Activated T-cell treated with anti-CD3 and anti-CD28 coated beads, Interleukin-2, amount 50 U/mL, for 24 hours (primary cell): ENCODE data around the gene NECTIN2.
"Not testable (repeated sequence)": the region's sequence is repeated elsewhere in the genome, so short reads cannot be mapped to it uniquely, and the experiment has no call there.

ENCODE experiments used
- DNase-seq: peaks from one replicate; pipeline ENCODE4 v3.0.0-alpha.2; 2020
- H3K27ac Mint-ChIP-seq: 2 replicates; pipeline ENCODE4 v1.8.0; 2020; ENCODE audit warnings: mild to moderate bottlenecking, mixed read lengths
- H3K27me3 Mint-ChIP-seq: 2 replicates; pipeline ENCODE4 v1.8.0; 2020; ENCODE audit warnings: mixed read lengths
- H3K36me3 Mint-ChIP-seq: 2 replicates; pipeline ENCODE4 v1.8.0; 2020; ENCODE audit warnings: low read depth, mixed read lengths
- H3K4me1 Mint-ChIP-seq: 2 replicates; pipeline ENCODE4 v1.8.0; 2020; ENCODE audit warnings: low read depth, mixed read lengths
- H3K4me3 Mint-ChIP-seq: 2 replicates; pipeline ENCODE4 v1.8.0; 2020; ENCODE audit warnings: mild to moderate bottlenecking, moderate library complexity, mixed read lengths
- H3K9me3 Mint-ChIP-seq: 2 replicates; pipeline ENCODE4 v1.8.0; 2020; ENCODE audit warnings: mixed read lengths

NECTIN2 gene

GRCh38 chr19:44914433-44915206, 68.5 kb downstream of the NECTIN2 start, which contains the start of gene APOC1:
TSS of gene APOC1 (plus strand) at chr19:44914608. CDS start at chr19:44914892, 284 bp downstream.
- peak within 1 kb of the TSS; percentile 95 for H3K27ac Mint-ChIP-seq
- H3K27me3 Mint-ChIP-seq = peaks cover 35% of the 10 kb centered on the region
- DNase-seq = peak; percentile 86

GRCh38 chr19:44924243-44924725, 78.2 kb downstream of the NECTIN2 start:
- no peaks in the 10 kb centered on the region for H3K9me3 Mint-ChIP-seq
- no peak overlapping the region for H3K4me3 Mint-ChIP-seq
- H3K27ac Mint-ChIP-seq = no peak overlapping the region
- no peaks in the 10 kb centered on the region for H3K36me3 Mint-ChIP-seq
- H3K27me3 Mint-ChIP-seq = peaks cover 27% of the 10 kb centered on the region
- peaks cover 5% of the 10 kb centered on the region for H3K4me1 Mint-ChIP-seq
- no peak for DNase-seq

More at GRCh38 chr19:44914433-44915206, 68.5 kb downstream of the NECTIN2 start, which contains the start of gene APOC1:
- not testable (repeated sequence) for H3K9me3 Mint-ChIP-seq, H3K36me3 Mint-ChIP-seq
- peaks cover 10% of the 10 kb centered on the region for H3K4me1 Mint-ChIP-seq
- H3K4me3 Mint-ChIP-seq = peak within 1 kb of the TSS; percentile 89

GRCh38 chr19:44925114-44925891, 79.2 kb downstream of the NECTIN2 start:
- H3K4me3 Mint-ChIP-seq = no peak overlapping the region
- H3K9me3 Mint-ChIP-seq = no peaks in the 10 kb centered on the region
- H3K27me3 Mint-ChIP-seq = peaks cover 27% of the 10 kb centered on the region
- peaks cover 5% of the 10 kb centered on the region for H3K4me1 Mint-ChIP-seq
- DNase-seq = no peak
- no peak overlapping the region for H3K27ac Mint-ChIP-seq
- H3K36me3 Mint-ChIP-seq = no peaks in the 10 kb centered on the region

GRCh38 chr19:44926245-44927077, 80.4 kb downstream of the NECTIN2 start:
- H3K9me3 Mint-ChIP-seq, H3K27ac Mint-ChIP-seq, DNase-seq, H3K4me1 Mint-ChIP-seq, H3K36me3 Mint-ChIP-seq: not testable (repeated sequence)
- peaks cover 27% of the 10 kb centered on the region for H3K27me3 Mint-ChIP-seq
- peak overlapping the region; percentile 38 for H3K4me3 Mint-ChIP-seq

- H3K4me1 Mint-ChIP-seq = peaks cover 5% of the 10 kb centered on the region
- H3K36me3 Mint-ChIP-seq = no peaks in the 10 kb centered on the region
- no peak overlapping the region for H3K27ac Mint-ChIP-seq
- H3K9me3 Mint-ChIP-seq = no peaks in the 10 kb centered on the region
- no peak overlapping the region for H3K4me3 Mint-ChIP-seq
- peaks cover 27% of the 10 kb centered on the region for H3K27me3 Mint-ChIP-seq
- DNase-seq = no peak
These were observed 81.6 kb downstream of the NECTIN2 start for GRCh38 chr19:44927746-44928145.

GRCh38 chr19:44930088-44930487, 84.0 kb downstream of the NECTIN2 start:
- H3K4me1 Mint-ChIP-seq = peaks cover 5% of the 10 kb centered on the region

GRCh38 chr19:44931541-44931940, 85.4 kb downstream of the NECTIN2 start:
- Mint-ChIP-seq H3K27ac (no peak overlapping the region), H3K27me3 (peaks cover 11% of the 10 kb centered on the region), H3K4me1 (peaks cover 5% of the 10 kb centered on the region), H3K9me3 (no peaks in the 10 kb centered on the region), H3K4me3 (no peak overlapping the region), H3K36me3 (no peaks in the 10 kb centered on the region)
- no peak for DNase-seq

More at GRCh38 chr19:44930088-44930487, 84.0 kb downstream of the NECTIN2 start:
- Mint-ChIP-seq H3K4me3 (no peak overlapping the region), H3K36me3 (no peaks in the 10 kb centered on the region), H3K27me3 (peaks cover 26% of the 10 kb centered on the region), H3K9me3 (no peaks in the 10 kb centered on the region), H3K27ac (no peak overlapping the region)
- DNase-seq = no peak
